MM.1S (cell line): ENCODE data around the gene C10orf67.

Experiments used
- DNase-seq: peaks from one replicate; pipeline ENCODE4 v3.0.0-alpha.2; 2015
- H2AFZ ChIP-seq: fragments of 300-600 bp; sonication (generic); 2 replicates; pipeline ENCODE4 v1.6.0; 2016; ENCODE audit warnings: antibody characterized with exemption, low read length
- H3F3A ChIP-seq: fragments of 300-600 bp; sonication (generic); 2 replicates; pipeline ENCODE4 v1.6.1; 2016; ENCODE audit warnings: mild to moderate bottlenecking, antibody characterized with exemption, low read length, moderate library complexity, mixed read lengths; ENCODE audit not compliant: insufficient read depth
- H3K27ac ChIP-seq: fragments of 300-600 bp; sonication (generic); 2 replicates; pipeline ENCODE4 v1.5.1; 2016; ENCODE audit warnings: mild to moderate bottlenecking, low read length
- H3K27me3 ChIP-seq: fragments of 300-600 bp; sonication (generic); replicated peaks from 2 replicates; pipeline ENCODE4 v1.6.0; 2016; ENCODE audit warnings: low read length; ENCODE audit not compliant: insufficient read depth
- H3K36me3 ChIP-seq: fragments of 300-600 bp; sonication (generic); replicated peaks from 2 replicates; pipeline ENCODE4 v1.6.1; 2016; ENCODE audit warnings: mild to moderate bottlenecking, low read length, mixed read lengths; ENCODE audit not compliant: insufficient read depth
- H3K4me1 ChIP-seq: fragments of 300-600 bp; sonication (generic); 2 replicates; pipeline ENCODE4 v1.6.1; 2016; ENCODE audit warnings: low read length, mixed read lengths
- H3K4me2 ChIP-seq: fragments of 300-600 bp; sonication (generic); 2 replicates; pipeline ENCODE4 v1.6.0; 2016; ENCODE audit warnings: low read depth, low read length
- H3K4me3 ChIP-seq: fragments of 300-600 bp; sonication (generic); 2 replicates; pipeline ENCODE4 v1.5.1; 2016; ENCODE audit warnings: low read length, mixed read lengths
- H3K79me2 ChIP-seq: fragments of 300-600 bp; sonication (generic); 2 replicates; pipeline ENCODE4 v1.6.1; 2016; ENCODE audit warnings: mixed run types, low read length, mixed read lengths
- H3K9ac ChIP-seq: fragments of 300-600 bp; sonication (generic); 2 replicates; pipeline ENCODE4 v1.6.1; 2016; ENCODE audit warnings: low read length, mixed read lengths
- H3K9me2 ChIP-seq: fragments of 300-600 bp; sonication (generic); replicated peaks from 2 replicates; pipeline ENCODE4 v1.6.1; 2016; ENCODE audit warnings: mild to moderate bottlenecking, low read length, mixed read lengths; ENCODE audit not compliant: insufficient read depth
- H3K9me3 ChIP-seq: fragments of 300-600 bp; sonication (generic); replicated peaks from 2 replicates; pipeline ENCODE4 v1.6.1; 2016; ENCODE audit warnings: mild to moderate bottlenecking, low read length, mixed read lengths; ENCODE audit not compliant: insufficient read depth
- H4K20me1 ChIP-seq: fragments of 300-600 bp; sonication (generic); 2 replicates; pipeline ENCODE4 v1.6.1; 2016; ENCODE audit warnings: mild to moderate bottlenecking, low read length, moderate library complexity, mixed read lengths; ENCODE audit not compliant: insufficient read depth
- CTCF ChIP-seq: fragments of 300-600 bp; sonication (generic); IDR thresholded peaks from 2 replicates; pipeline ENCODE4 v1.5.1; 2016; ENCODE audit warnings: antibody characterized with exemption, low read length, mixed read lengths
- EZH2 ChIP-seq: fragments of 300-600 bp; sonication (generic); optimal IDR thresholded peaks from 2 replicates; pipeline ENCODE3; 2017; ENCODE audit warnings: low read depth, mild to moderate bottlenecking, antibody characterized with exemption, low read length, mixed read lengths
- EZH2phosphoT487 ChIP-seq: fragments of 300-600 bp; sonication (generic); IDR thresholded peaks from 2 replicates; pipeline ENCODE4 v1.6.1; 2018; ENCODE audit warnings: antibody characterized with exemption, low read length

Gene C10orf67

GRCh38 chr10:23238015-23238414, 106.6 kb downstream of the C10orf67 start:
- Histone ChIP-seq H3K4me1 (no peaks in the 10 kb centered on the region), H3F3A (no peaks in the 10 kb centered on the region), H4K20me1 (no peaks in the 10 kb centered on the region), H3K27me3 (no peaks in the 10 kb centered on the region), H3K36me3 (no peaks in the 10 kb centered on the region), H3K79me2 (no peaks in the 10 kb centered on the region), H3K9me2 (no peaks in the 10 kb centered on the region), H3K4me2 (no peak overlapping the region), H2AFZ (no peak overlapping the region), H3K4me3 (no peak overlapping the region), H3K9ac (no peak overlapping the region), H3K9me3 (no peaks in the 10 kb centered on the region), H3K27ac (no peak overlapping the region)
- DNase-seq = no peak
- TF ChIP-seq CTCF = no peak
- no peak for TF ChIP-seq EZH2phosphoT487

- Histone ChIP-seq H3K9ac (no peak overlapping the region), H3K9me3 (no peaks in the 10 kb centered on the region), H3K9me2 (no peaks in the 10 kb centered on the region), H4K20me1 (no peaks in the 10 kb centered on the region), H3K79me2 (no peaks in the 10 kb centered on the region), H3K27me3 (no peaks in the 10 kb centered on the region), H2AFZ (no peak overlapping the region), H3K36me3 (no peaks in the 10 kb centered on the region), H3F3A (no peaks in the 10 kb centered on the region), H3K4me2 (no peak overlapping the region), H3K27ac (no peak overlapping the region), H3K4me1 (no peaks in the 10 kb centered on the region), H3K4me3 (no peak overlapping the region)
- TF ChIP-seq CTCF = no peak
- no peak for TF ChIP-seq EZH2
- DNase-seq = no peak
Observed at GRCh38 chr10:23230582-23230981, 114.0 kb downstream of the C10orf67 start.

- H3K9me2 ChIP-seq = no peaks in the 10 kb centered on the region
- no peaks in the 10 kb centered on the region for H3K36me3 ChIP-seq
- H3K27me3 ChIP-seq = no peaks in the 10 kb centered on the region
- DNase-seq = no peak
- no peaks in the 10 kb centered on the region for H3K9me3 ChIP-seq
- no peaks in the 10 kb centered on the region for H3K79me2 ChIP-seq
- H3K4me1 ChIP-seq = no peaks in the 10 kb centered on the region
- no peak overlapping the region for H2AFZ ChIP-seq
- TF ChIP-seq EZH2phosphoT487 (no peak), CTCF (no peak), EZH2 (no peak)
- no peak overlapping the region for H3K9ac ChIP-seq
- no peak overlapping the region for H3K4me3 ChIP-seq
- H3K27ac ChIP-seq = no peak overlapping the region
- no peaks in the 10 kb centered on the region for H3F3A ChIP-seq
- no peak overlapping the region for H3K4me2 ChIP-seq
- H4K20me1 ChIP-seq = no peaks in the 10 kb centered on the region
Observed at GRCh38 chr10:23217471-23217870, 127.1 kb downstream of the C10orf67 start.
